ENCODE measurements around the gene TXNRD2.

DNA sequence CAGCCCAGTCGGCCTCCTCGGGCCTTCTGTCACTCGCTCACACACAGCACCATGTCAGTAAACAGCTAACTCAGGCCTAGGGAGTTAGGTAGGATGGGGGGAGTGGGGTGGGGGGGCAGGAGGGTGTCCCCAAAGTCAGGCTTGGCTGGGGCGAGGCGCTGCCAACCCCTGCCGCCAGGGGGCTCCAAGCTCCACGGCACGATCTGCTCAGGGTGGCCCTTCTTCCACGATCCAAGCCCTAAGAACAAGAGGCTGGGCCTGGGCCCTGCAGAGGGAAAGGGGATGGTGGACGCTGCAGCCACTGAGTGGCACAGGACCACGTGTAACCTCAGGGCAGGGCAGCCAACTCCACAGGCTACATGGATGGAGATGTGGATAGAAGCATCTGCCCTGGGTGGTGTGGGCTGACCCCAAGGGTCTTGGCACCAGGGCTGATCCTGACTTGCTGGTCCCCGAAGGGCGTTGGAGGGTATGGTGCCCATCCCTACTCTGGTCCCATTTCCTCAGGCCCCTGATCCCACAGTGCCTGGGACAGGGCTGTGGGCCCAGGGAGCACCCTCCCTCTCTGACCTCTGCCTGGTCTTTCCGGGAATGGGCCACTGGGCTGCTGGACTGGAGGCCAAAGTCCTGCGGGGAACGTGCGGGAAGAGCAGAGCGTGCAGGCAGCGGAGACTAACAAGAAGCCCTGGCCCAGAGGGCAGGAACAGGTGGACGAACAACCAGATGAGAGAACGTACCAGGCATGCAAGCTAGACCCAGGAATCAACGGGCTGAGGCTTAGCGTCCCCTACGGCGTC, 29.1 kb upstream of the TXNRD2 start:
- TF ChIP-seq CTCF (conservative IDR thresholded peaks at IDR 0.05; ENCODE audit: low read length) (peak; percentile 85), EZH2phosphoT487 (IDR thresholded peaks at IDR 0.05; ENCODE audit: borderline replicate concordance, low read depth, low read length) (no peak)

All from OCI-LY7 (cell line).